HCT116 (cell line): Measurements from ENCODE around the gene TMEM179. TPM values are rescaled to one million over a fixed set of nuclear protein-coding genes. Genes with fewer than 3 reads are reported as not detected.

Experiments used
- ATAC-seq: fragments of 200-7000 bp; cut with Tn5 transposase; 2 replicates; pipeline ENCODE4 v1.9.1; 2020; ENCODE audit warnings: mild to moderate bottlenecking, moderate library complexity
- BruUV-seq: library from RNA; stranded (reverse); fragments of 400-500 nt; replicated peaks from 2 replicates; lab custom pipeline; 2021; lab: Mats Ljungman, UMichigan
- CTCF ChIA-PET: fragments of 300-600 bp; sonication (Branson Sonifier 250); formaldehyde crosslinking; loops from one replicate; lab custom pipeline; 2021; ENCODE audit warnings: antibody characterized with exemption; lab: Charles Lee
- POLR2A ChIA-PET: fragments of 300-600, 350-600 bp; sonication (Branson Sonifier 250); formaldehyde crosslinking; loops from one replicate; lab custom pipeline; 2021; ENCODE audit warnings: antibody characterized with exemption; lab: Charles Lee
- RAD21 ChIA-PET, 2 experiments: fragments of 300-600 bp; sonication (Branson Sonifier 250); formaldehyde crosslinking; loops; one replicate each; lab custom pipeline; 2023; ENCODE audit warnings: low total read pairs in 2 of 2; ENCODE audit not compliant: uncharacterized antibody in 2 of 2, unreplicated experiment in 2 of 2, low non-redundant PET in 1 of 2; lab: Charles Lee
- DNase-seq: peaks from one replicate; pipeline ENCODE4 v3.0.0-alpha.2; 2010; ENCODE audit warnings: low read depth, low spot score
- H2AFZ ChIP-seq: fragments of 200-600 bp; shearing (Covaris generic), sonication (generic); 2 replicates; pipeline ENCODE4 v1.6.1; 2017; ENCODE audit warnings: low read depth, mixed run types, mixed read lengths, antibody characterized with exemption, low read length; ENCODE audit not compliant: poor library complexity, severe bottlenecking
- H3K27ac ChIP-seq: 2 replicates; pipeline ENCODE4 v1.5.1; 2012; ENCODE audit warnings: low read depth, low read length
- H3K27me3 ChIP-seq: fragments of 200-600 bp; sonication (generic); 2 replicates; pipeline ENCODE4 v1.6.1; 2016; ENCODE audit warnings: mixed run types, low read length, mixed read lengths; ENCODE audit not compliant: insufficient read depth
- H3K36me3 ChIP-seq, 2 experiments: fragments of 200-500 bp in 1 of 2; fragments of 200-600 bp in 1 of 2; sonication (Bioruptor generic) in 1 of 2; sonication (generic) in 1 of 2; 2 replicates each; pipeline versions ENCODE4 v1.5.1 to v1.6.1; 2014 to 2016; ENCODE audit warnings: low read length in 2 of 2, inconsistent platforms in 1 of 2, mixed read lengths in 1 of 2, mixed run types in 1 of 2; ENCODE audit not compliant: insufficient read depth in 2 of 2, control insufficient read depth in 1 of 2
- H3K4me1 ChIP-seq, 2 experiments: fragments of 200-600 bp in 1 of 2; sonication (generic) in 1 of 2; 2 replicates each; pipeline versions ENCODE4 v1.5.1 to v1.6.1; 2012 to 2017; ENCODE audit warnings: low read length in 2 of 2, inconsistent platforms in 1 of 2, mild to moderate bottlenecking in 1 of 2, mixed read lengths in 1 of 2, mixed run types in 1 of 2, moderate library complexity in 1 of 2; ENCODE audit not compliant: insufficient read depth in 2 of 2, control insufficient read depth in 1 of 2
- H3K4me2 ChIP-seq: fragments of 200-600 bp; sonication (generic); 2 replicates; pipeline ENCODE4 v1.6.1; 2017; ENCODE audit warnings: mixed run types, low read length, mixed read lengths
- H3K4me3 ChIP-seq, 2 experiments: fragments of 200-600 bp in 1 of 2; sonication (generic) in 1 of 2; replicated peaks in 1 of 2; 2 replicates each; pipeline ENCODE4 v1.5.1; 2011 to 2016; ENCODE audit warnings: low read length in 2 of 2, control low read depth in 1 of 2, low read depth in 1 of 2, mild to moderate bottlenecking in 1 of 2, mixed read lengths in 1 of 2, mixed run types in 1 of 2
- H3K79me2 ChIP-seq: fragments of 200-600 bp; sonication (generic); 2 replicates; pipeline ENCODE4 v1.6.1; 2017; ENCODE audit warnings: mild to moderate bottlenecking, mixed run types, low read length, moderate library complexity, mixed read lengths; ENCODE audit not compliant: insufficient read depth
- H3K9ac ChIP-seq: fragments of 200-600 bp; sonication (generic); 2 replicates; pipeline ENCODE4 v1.6.1; 2016; ENCODE audit warnings: low read length, mixed read lengths
- H3K9me2 ChIP-seq: fragments of 200-600 bp; sonication (generic), shearing (Covaris generic); 2 replicates; pipeline ENCODE4 v1.6.1; 2017; ENCODE audit warnings: mixed run types, mild to moderate bottlenecking, moderate library complexity; ENCODE audit not compliant: insufficient read depth
- H3K9me3 ChIP-seq, 2 experiments: fragments of 200-500 bp in 1 of 2; fragments of 200-600 bp in 1 of 2; sonication (Bioruptor generic) in 1 of 2; sonication (generic) in 1 of 2; 2 replicates each; pipeline ENCODE4 v1.6.1; 2014 to 2017; ENCODE audit warnings: low read length in 2 of 2, mixed read lengths in 2 of 2, inconsistent platforms in 1 of 2, low read depth in 1 of 2, mild to moderate bottlenecking in 1 of 2, mixed run types in 1 of 2, moderate library complexity in 1 of 2; ENCODE audit not compliant: control insufficient read depth in 1 of 2, insufficient read depth in 1 of 2
- H4K20me1 ChIP-seq: fragments of 200-600 bp; sonication (generic), shearing (Covaris generic); 2 replicates; pipeline ENCODE4 v1.6.1; 2017; ENCODE audit warnings: mixed run types, mild to moderate bottlenecking, moderate library complexity; ENCODE audit not compliant: insufficient read depth
- ATF3 ChIP-seq: IDR thresholded peaks from 2 replicates; pipeline ENCODE4 v1.6.1; 2012
- CBX3 ChIP-seq: IDR thresholded peaks from 2 replicates; pipeline ENCODE4 v1.6.1; 2012; ENCODE audit warnings: low read depth
- CEBPB ChIP-seq: IDR thresholded peaks from 2 replicates; pipeline ENCODE4 v1.6.1; 2012; ENCODE audit warnings: low read depth
- EGR1 ChIP-seq: IDR thresholded peaks from 2 replicates; pipeline ENCODE4 v1.6.1; 2012; ENCODE audit warnings: low read depth
- ELF1 ChIP-seq: IDR thresholded peaks from 2 replicates; pipeline ENCODE4 v1.6.1; 2012; ENCODE audit warnings: low read depth, borderline replicate concordance
- EZH2 ChIP-seq: fragments of 200-600 bp; sonication (generic); IDR thresholded peaks from 2 replicates; pipeline ENCODE4 v1.6.1; 2017; ENCODE audit warnings: antibody characterized with exemption, mixed run types
- EZH2phosphoT487 ChIP-seq: fragments of 200-600 bp; IDR thresholded peaks from 2 replicates; pipeline ENCODE4 v1.6.1; 2018; ENCODE audit warnings: antibody characterized with exemption, borderline replicate concordance
- FOSL1 ChIP-seq: IDR thresholded peaks from 2 replicates; pipeline ENCODE4 v1.6.1; 2012; ENCODE audit warnings: low read depth
- JUND ChIP-seq: IDR thresholded peaks from 2 replicates; pipeline ENCODE4 v1.6.1; 2012
- POLR2A ChIP-seq: IDR thresholded peaks from 2 replicates; pipeline ENCODE4 v1.7.0; 2011; ENCODE audit warnings: borderline replicate concordance; ENCODE audit not compliant: insufficient read depth, insufficient read length; ENCODE audit errors: extremely low read depth
- POLR2AphosphoS5 ChIP-seq: IDR thresholded peaks from 2 replicates; pipeline ENCODE4 v1.6.1; 2011; ENCODE audit warnings: mild to moderate bottlenecking, low read depth, low read length, moderate library complexity
- RAD21 ChIP-seq: IDR thresholded peaks from 2 replicates; pipeline ENCODE4 v1.6.1; 2012; ENCODE audit warnings: low read depth, mild to moderate bottlenecking
- REST ChIP-seq: IDR thresholded peaks from 2 replicates; pipeline ENCODE4 v1.6.1; 2012; ENCODE audit warnings: low read depth
- SIN3A ChIP-seq: IDR thresholded peaks from 2 replicates; pipeline ENCODE4 v1.6.1; 2012; ENCODE audit warnings: low read depth
- SRF ChIP-seq: IDR thresholded peaks from 2 replicates; pipeline ENCODE4 v1.6.1; 2012; ENCODE audit warnings: low read depth
- TCF7L2 ChIP-seq: IDR thresholded peaks from 2 replicates; pipeline ENCODE4 v1.7.0; 2011; ENCODE audit warnings: borderline replicate concordance, inconsistent platforms; ENCODE audit not compliant: insufficient read depth, insufficient read length; ENCODE audit errors: extremely low read depth
- YY1 ChIP-seq: IDR thresholded peaks from 2 replicates; pipeline ENCODE4 v1.6.1; 2011; ENCODE audit warnings: low read length, low read depth, moderate library complexity, mild to moderate bottlenecking; ENCODE audit not compliant: insufficient replicate concordance; ENCODE audit errors: extremely low read depth
- ZFX ChIP-seq: fragments of 450-650 bp; IDR thresholded peaks from 2 replicates; pipeline ENCODE4 v1.6.1; 2017
- ZNF274 ChIP-seq: fragments of 200-500 bp; sonication (Bioruptor generic); IDR thresholded peaks from 2 replicates; pipeline ENCODE4 v1.6.1; 2014; ENCODE audit warnings: mild to moderate bottlenecking, low read depth, low read length, inconsistent platforms
- intact Hi-C: fragments of 100-400 bp; cut with micrococcal nuclease; formaldehyde crosslinking; loops from 2 replicates; pipeline ENCODE4 v1.10.0; 2022
- total RNA-seq: library from RNA; stranded (reverse); gene quantifications from one replicate; pipeline ENCODE4 v1.2.1, GENCODE V29; 2021; ENCODE audit not compliant: unreplicated experiment

Gene TMEM179
- total RNA-seq, 1 experiment from 2014 or later = not detected

- no peak for TF ChIP-seq REST
- TF ChIP-seq, all 23 proteins: peak for 0
Observed at GRCh38 chr14:104550340-104550860, 54.2 kb downstream of the TMEM179 start (continued).

GRCh38 chr14:104549536-104550339, 54.8 kb downstream of the TMEM179 start:
- H3K27ac ChIP-seq = no peak overlapping the region
- H3K36me3 ChIP-seq = no peaks in the 10 kb centered on the region
- no peaks in the 10 kb centered on the region for H3K79me2 ChIP-seq
- H2AFZ ChIP-seq = no peak overlapping the region
- no peaks in the 10 kb centered on the region for H3K9me2 ChIP-seq
- BruUV-seq = no TSS peak
- H3K9me3 ChIP-seq = no peaks in the 10 kb centered on the region
- CTCF ChIA-PET = no interaction called here
- TF ChIP-seq EZH2 = no peak
- TF ChIP-seq FOSL1 = no peak
- no peak for TF ChIP-seq ATF3
- TF ChIP-seq ZNF274 = no peak
- TF ChIP-seq POLR2AphosphoS5 = no peak
- TF ChIP-seq ELF1 = no peak
- TF ChIP-seq YY1 = no peak
- no peak for TF ChIP-seq SIN3A
- TF ChIP-seq TCF7L2 = no peak
- no peak for TF ChIP-seq JUND
- no peak for TF ChIP-seq CBX3
- TF ChIP-seq POLR2A = no peak
- TF ChIP-seq ZFX = no peak
- no peak for TF ChIP-seq SRF
- TF ChIP-seq CEBPB = no peak
- TF ChIP-seq EZH2phosphoT487 = no peak
- no peak for TF ChIP-seq EGR1
- no peak for TF ChIP-seq RAD21
- TF ChIP-seq, all 23 proteins: peak for 0
- H4K20me1 ChIP-seq = no peaks in the 10 kb centered on the region
- ChIA-PET POLR2A (no interaction called here), RAD21 (no interaction called here)
- no peak overlapping the region for H3K9ac ChIP-seq
- ATAC-seq (no peak), DNase-seq (no peak)
- H3K4me1 ChIP-seq = no peaks in the 10 kb centered on the region
- H3K27me3 ChIP-seq = peaks cover 23% of the 10 kb centered on the region
- no peak overlapping the region for H3K4me3 ChIP-seq
- H3K4me2 ChIP-seq = no peak overlapping the region
- intact Hi-C loops = no loop called here
